ENCODE measurements around the gene SGMS1.
"Not testable (repeated sequence)": the region's sequence is repeated elsewhere in the genome, so short reads cannot be mapped to it uniquely, and the experiment has no call there.

SGMS1 gene

GRCh38 chr10:50623663-50624412 lies at the start of gene SGMS1:
SGMS1 (minus strand) TSS chr10:50623956; CDS start chr10:50344114, 279,842 bp downstream.
- peak; percentile 74 for DNase-seq

- not testable (repeated sequence) for DNase-seq
These were observed 48.4 kb upstream of the SGMS1 start for GRCh38 chr10:50672152-50672551.

GRCh38 chr10:50671645-50672044 lies 47.9 kb upstream of the SGMS1 start:
- not testable (repeated sequence) for DNase-seq

GRCh38 chr10:50669957-50670356 lies 46.2 kb upstream of the SGMS1 start:
- not testable (repeated sequence) for DNase-seq

- DNase-seq, result not testable (repeated sequence)
These were observed 43.6 kb upstream of the SGMS1 start for GRCh38 chr10:50667353-50667752.

- not testable (repeated sequence) for DNase-seq
These were observed 38.7 kb upstream of the SGMS1 start for GRCh38 chr10:50662420-50662819.

GRCh38 chr10:50661563-50661962 lies 37.8 kb upstream of the SGMS1 start:
- DNase-seq, result not testable (repeated sequence)

GRCh38 chr10:50659865-50660730 lies 36.3 kb upstream of the SGMS1 start:
- not testable (repeated sequence) for DNase-seq

- not testable (repeated sequence) for DNase-seq
These were observed 35.5 kb upstream of the SGMS1 start for GRCh38 chr10:50659016-50659864.

GRCh38 chr10:50658165-50658564 lies 34.4 kb upstream of the SGMS1 start:
- DNase-seq, result no peak

GRCh38 chr10:50653758-50654157 lies 30.0 kb upstream of the SGMS1 start:
- DNase-seq, result no peak

- no peak for DNase-seq
These were observed 29.4 kb upstream of the SGMS1 start for GRCh38 chr10:50653142-50653541.

- DNase-seq, result no peak
These were observed 28.1 kb upstream of the SGMS1 start for GRCh38 chr10:50651808-50652207.

- DNase-seq, result no peak
These were observed 26.7 kb upstream of the SGMS1 start for GRCh38 chr10:50650481-50650880.

- no peak for DNase-seq
These were observed 25.1 kb upstream of the SGMS1 start for GRCh38 chr10:50648935-50649227.

- no peak for DNase-seq
These were observed 24.6 kb upstream of the SGMS1 start for GRCh38 chr10:50648089-50648934.

GRCh38 chr10:50647350-50647749 lies 23.6 kb upstream of the SGMS1 start:
- not testable (repeated sequence) for DNase-seq

- no peak for DNase-seq
These were observed 21.5 kb upstream of the SGMS1 start for GRCh38 chr10:50645236-50645635.

- no peak for DNase-seq
These were observed 17.9 kb upstream of the SGMS1 start for GRCh38 chr10:50641626-50642025.

- DNase-seq, result no peak
These were observed 16.5 kb upstream of the SGMS1 start for GRCh38 chr10:50640238-50640637.

- DNase-seq, result no peak
These were observed 13.1 kb upstream of the SGMS1 start for GRCh38 chr10:50636618-50637579.
